GM19351 (cell line): ENCODE results near the gene SLC16A4.
"Not testable (repeated sequence)": the region's sequence is repeated elsewhere in the genome, so short reads cannot be mapped to it uniquely, and the experiment has no call there.

ENCODE experiments used
- ATAC-seq: cut with Tn5 transposase; IDR thresholded peaks from one replicate; pipeline ENCODE4 v1.9.1; 2021; ENCODE audit warnings: mild to moderate bottlenecking, moderate library complexity; ENCODE audit not compliant: unreplicated experiment

The SLC16A4 gene

DNA sequence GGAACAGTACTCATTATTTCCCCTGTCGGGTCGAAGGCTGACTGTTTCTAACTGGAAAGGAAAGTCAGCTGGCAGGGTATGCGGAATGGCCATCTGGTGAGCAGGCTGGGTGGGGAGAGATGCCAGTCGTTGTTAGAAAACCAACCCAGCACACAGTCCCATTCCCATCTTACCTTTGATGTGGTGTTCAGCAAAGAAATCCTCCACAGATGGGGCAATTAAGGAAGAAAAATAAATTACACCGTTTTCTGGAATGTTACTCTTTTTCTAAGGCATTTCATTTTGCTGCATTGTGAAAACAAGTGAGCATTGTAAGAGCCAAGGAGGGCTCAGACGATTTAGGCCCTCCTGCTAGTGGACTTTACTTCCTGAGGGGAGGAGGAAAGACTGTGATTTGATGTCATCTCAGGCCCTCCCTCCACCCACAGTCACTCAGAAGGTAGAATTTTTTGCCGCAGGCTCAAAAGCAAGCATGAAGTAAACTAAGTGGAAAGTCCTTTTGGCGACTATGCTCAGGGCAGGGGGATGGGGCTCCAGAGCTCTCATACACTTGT is at the start of gene SLC16A4:
SLC16A4 (minus strand) TSS at position 335 of the 554 bp plus-strand sequence. CDS start 1,703 bp downstream, outside the sequence.
- ATAC-seq = no peak

DNA sequence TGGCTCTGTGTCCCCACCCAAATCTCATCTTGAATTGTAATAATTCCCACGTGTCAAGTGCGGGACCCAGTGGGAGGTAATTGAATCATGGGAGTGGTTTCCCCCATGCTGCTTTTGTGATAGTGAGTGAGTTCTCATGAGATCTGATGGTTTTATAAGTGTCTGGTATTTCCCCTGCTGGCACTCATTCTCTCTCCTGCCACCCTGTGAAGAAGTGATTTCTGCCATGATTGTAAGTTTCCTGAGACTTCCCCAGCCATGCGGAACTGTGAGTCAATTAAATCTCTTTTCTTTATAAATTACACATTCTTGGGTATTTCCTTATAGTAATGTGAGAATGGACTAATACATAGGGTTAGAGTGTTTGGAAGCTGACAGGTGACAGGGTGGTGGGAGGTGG is 49.0 kb upstream of the SLC16A4 start:
- not testable (repeated sequence) for ATAC-seq

DNA sequence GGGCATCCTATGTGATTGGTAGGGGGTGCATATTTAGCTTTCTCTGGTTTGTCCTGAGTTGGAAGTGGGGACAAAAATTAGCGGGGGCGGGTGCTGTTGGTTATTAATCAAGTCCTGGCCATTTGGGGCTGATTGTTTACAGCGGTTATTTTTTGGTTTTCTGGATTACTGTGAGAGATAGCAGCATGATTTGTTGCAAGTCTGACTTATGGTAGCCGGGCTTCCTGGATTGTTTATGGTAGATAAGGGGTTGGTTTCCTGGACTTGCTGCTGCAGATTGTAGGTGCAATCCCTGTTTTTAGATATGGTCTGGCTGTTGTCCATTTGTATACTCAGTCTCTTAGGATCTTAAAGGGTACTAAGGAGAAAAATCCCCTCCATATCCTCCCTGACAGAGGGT is 48.1 kb upstream of the SLC16A4 start:
- ATAC-seq = no peak

DNA sequence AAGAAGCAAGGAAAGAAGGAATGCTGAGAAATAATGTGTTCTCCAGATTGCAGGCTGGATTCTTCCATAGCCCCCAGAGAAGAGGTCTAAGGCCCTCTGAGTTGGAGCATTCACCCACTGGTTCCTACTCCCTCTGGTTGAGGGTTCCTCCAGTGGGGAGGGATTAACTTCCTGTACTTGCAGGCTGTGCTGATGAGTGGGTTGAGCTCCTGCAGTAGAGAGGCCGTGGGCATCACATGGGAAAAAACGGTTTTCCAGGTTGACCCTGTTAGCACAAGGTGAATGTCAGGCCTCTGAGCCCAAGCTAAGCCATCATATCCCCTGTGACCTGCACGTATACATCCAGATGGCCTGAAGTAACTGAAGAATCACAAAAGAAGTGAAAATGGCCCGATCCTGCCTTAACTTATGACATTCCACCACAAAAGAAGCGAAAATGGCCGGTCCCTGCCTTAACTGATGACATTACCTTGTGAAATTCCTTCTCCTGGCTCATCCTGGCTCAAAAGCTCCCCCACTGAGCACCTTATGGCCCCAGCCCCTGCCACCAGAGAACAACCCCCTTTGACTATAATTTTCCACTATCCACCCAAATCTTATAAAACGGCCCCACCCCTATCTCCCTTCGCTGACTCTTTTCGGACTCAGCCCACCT is 46.9 kb upstream of the SLC16A4 start:
- not testable (repeated sequence) for ATAC-seq

DNA sequence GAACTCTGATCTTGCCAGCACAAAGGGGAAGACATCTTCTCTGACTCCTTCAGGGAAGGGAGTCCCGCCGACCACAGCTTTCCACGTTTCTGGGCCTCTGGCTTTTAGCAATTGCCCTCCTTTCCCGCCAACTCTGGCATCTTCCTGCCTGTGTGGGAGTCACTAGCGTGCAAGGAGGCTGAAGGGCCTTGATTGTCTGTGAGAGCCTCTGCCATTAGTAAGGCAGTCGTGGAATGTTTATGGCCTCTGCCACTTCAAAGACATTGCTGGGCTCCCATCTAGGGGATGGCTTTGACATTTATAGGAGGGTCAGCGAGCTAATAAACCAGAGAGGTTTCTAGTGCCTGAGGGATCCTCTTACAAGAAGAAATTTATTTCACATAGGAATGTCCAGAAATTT is 45.8 kb upstream of the SLC16A4 start:
- no peak for ATAC-seq

DNA sequence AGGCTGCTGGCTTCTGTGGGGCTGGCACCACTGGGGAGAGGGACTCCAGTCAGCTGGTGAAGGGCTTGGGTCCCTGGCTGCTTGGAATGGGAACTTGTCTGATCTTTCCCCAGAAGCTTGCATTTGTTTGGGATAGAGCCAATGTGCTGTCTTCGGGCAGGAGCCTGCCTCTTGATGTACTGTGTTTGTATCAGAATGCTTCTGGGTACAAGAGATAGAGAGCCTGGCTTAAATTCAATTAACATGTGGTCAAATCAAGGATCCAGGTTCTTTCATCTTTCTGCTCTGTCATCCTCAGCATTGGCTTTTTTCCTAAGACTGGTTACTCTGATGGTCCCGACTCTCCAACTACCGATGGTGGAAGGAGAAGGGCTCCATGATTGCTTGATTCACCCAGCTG is 44.1 kb upstream of the SLC16A4 start:
- ATAC-seq = no peak

DNA sequence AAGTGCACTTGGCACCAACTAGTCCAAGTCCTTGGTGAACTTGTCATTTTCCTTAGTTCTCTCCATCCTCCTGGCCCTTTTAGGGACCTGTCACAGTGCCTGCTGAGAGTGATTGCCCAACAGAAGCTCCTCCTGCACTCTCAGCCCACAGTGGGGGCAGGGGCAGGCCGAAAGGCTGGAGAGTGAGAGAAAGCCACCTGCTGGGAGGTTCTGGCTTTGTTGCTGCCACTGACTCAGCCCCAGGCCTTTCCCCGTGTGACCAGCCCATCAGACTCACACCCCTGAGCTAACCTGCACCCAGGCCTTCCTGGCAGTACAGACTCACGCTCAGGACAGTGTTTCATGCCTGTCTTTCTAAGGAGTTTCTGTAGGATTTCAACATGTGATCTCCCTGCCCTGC is 43.0 kb upstream of the SLC16A4 start:
- ATAC-seq = no peak

DNA sequence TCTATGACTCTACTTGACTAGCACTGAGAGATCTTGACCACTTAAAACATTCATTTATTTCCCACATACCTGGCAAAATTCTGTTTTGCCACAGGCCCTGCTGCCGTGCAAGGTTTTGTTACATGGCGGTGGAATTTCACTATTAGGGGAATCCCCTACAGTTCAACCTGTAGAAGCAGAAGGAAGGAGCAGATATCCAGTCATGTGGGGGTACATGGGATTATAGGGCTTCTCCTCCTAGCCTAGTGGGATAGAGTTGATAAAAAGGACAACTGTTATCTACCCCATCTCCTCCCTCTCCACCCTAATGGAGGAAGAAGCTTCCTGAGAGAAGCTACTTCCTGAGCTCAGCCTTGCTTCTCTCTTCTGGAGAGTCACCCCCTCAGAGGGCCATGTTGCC is 42.4 kb upstream of the SLC16A4 start:
- ATAC-seq = no peak

DNA sequence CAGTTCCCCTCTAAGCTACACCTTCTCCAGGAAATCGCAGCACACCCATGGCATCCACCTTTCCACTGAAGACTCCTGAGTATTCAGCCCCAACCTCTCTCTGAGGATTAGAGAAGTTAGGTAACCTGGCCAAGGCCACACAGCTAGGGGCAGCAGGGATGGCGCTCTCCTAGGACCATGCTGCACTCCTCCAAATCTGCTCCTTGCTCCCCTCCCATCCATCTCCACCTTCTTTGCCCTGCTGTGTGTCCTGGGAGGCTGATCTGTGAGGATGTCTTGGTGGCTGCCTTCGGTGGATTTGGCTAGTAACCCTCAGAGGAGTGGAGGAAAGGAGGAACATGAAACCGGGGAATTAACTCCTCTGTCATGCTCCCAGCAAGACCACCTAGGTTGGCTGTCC is 40.1 kb upstream of the SLC16A4 start:
- ATAC-seq = no peak

DNA sequence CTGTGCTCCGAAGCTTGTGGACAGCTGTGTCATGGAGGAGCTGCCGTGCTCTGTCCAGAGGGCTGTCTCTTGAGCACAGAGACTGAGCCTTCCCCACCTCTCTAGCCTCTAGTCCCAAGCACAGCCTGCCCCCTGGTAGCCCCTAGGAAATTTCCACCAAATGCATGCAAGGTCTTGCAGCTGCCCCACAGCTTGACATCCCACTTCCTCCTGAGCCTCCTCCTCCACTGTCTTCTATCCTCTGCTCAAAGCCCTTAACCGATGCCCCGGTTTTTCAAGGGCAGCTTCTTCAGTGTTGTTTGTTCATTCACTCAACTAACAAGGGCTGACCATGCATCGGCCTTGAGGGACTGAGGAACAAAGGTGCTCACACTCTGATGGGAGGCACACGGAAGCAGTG is 39.5 kb upstream of the SLC16A4 start:
- ATAC-seq = no peak

DNA sequence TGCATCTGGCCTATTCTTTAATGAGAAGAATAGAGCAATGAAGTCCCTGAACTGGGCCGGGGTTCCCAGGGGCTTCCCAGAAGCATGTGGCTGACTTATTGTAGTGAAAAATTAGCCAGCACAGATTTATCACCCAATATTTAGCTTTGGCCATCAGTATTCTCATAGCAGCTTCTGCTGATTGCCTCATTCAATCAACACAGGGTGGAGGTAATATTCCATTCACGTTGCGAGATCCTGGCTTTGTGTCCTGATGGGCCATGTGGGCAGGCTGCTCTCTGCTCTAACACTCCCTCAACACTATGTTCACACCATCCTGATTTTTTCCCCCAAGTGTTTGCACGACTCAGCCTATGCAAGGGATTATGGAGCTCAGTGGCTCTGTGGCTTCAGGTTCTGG is 38.1 kb upstream of the SLC16A4 start:
- no peak for ATAC-seq

DNA sequence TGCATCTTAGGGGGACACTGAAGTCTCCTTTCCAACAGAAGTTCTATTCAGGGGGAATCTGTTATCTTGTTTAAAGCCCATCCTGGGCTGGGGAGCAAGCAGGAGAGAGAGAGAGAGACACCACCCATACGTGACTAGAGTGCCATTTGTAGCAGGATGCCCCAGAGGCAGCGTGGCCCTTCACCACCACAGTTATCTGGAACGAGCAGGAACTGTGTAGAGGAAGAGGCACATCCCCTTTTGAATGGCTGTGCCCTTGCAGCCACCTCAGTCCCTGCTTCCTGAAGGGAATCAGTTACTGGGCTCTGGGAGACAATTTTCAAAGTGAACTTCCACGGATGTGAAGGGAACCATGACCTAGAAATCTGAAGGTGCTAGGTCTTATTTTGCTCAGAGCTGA is 36.0 kb upstream of the SLC16A4 start:
- no peak for ATAC-seq

DNA sequence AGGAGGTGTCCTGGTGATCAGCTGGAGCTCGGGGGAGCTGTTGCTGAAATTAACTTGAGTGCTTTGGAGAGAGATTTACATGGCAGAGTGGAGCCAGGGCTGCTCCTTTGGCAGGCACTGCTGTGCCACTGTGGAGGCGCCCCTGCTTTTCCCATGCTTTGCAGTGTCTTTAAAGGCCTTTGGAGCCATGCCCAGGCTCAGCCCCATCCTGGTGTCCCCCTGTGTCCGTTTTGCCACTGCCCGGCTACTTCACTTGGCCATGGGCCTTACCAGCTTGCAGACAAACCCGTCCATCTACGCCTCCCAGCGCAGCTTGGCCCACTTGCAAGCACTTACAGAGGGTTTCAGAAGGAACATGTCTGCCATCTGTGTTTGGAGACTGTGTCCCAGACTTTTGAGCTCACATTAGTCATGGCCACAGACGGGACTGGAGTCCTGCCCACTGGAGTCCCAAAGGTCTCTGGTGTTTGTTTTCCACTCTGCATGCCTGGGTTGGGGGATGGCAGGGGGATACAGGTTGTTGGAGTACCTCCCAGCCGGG is 34.9 kb upstream of the SLC16A4 start:
- ATAC-seq = no peak

DNA sequence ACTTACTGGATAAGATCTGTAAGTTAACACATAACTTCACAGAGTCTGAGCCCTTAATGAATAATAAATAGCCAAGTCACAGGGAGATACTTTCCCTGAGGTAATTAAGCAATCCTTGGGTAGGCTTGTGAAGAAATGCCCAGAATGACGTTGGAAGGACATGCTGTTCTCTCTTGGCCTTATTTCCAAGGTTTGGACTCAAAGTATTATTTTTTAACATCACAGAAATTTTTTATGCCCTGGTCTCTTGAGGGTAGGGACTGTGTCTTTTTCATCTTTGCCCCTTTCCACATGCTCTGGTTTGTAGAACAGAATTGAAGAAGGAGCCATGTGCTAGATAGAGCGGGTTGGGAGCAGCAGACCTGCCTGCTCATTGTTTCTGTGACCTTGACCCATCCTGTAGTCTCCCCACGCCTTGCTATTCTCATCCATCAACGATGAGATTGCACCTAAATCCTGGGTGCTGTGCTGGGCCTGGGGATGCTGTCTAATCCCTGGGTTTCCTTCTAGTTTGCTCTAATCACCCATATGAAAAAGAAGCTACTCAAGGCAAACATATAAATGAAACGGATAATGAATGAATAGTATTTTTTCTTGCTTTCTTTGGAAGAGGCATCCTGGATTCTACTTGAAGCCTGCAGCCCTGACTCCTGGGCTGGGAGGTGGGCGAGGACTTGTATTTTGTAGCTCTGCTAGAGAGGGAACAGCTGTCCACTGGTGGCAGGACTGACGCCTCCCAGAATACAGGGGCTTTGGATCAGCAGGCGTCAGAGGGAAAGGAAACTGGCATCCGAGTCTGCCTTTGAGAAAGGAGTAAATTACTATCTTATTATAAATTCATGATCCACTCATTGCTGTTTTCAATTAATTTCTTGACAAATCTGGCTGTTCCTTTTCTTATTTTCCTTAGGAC is 34.1 kb upstream of the SLC16A4 start:
- no peak for ATAC-seq

DNA sequence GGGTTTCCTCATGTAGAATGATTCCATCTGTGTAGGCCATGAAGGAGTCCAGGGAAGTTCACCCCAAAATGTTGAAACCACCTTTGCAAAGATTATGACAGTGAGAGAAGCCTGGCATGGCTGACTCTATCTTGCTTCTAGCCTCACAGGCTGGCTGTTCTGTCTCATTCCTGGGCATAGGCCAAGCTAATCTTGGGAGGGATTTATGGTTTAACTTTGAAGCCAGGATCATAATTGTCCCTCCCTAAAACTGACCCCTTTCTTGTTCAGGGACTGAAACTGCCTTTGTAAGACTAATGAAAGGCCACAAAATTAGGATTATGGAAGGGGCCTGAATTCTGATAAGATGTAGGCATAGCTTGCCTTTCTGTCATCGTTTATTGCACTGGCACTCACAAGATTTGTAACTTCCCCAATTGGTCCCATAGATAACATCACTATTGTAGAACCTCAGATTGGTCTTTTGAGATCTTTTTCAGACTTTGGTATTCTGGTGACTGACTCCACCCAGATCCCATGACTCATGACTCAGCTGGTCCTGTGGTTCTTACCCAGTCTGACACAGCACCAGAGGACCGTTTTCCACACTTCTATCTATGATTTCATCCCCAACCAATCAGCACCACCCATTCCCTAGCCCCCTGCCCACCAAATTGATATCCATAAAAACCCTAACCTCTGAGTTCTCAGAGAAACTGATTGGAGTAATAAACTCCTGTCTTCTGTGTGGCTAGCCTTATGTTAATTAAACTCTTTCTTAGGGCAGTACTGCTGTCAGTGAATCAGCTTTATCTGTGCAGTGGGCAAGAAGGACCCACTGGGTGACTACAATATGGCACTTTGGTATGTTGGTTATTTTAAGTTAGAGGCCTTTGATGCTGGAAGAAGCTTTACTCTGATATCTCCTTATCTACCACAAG is 30.3 kb upstream of the SLC16A4 start:
- no peak for ATAC-seq

DNA sequence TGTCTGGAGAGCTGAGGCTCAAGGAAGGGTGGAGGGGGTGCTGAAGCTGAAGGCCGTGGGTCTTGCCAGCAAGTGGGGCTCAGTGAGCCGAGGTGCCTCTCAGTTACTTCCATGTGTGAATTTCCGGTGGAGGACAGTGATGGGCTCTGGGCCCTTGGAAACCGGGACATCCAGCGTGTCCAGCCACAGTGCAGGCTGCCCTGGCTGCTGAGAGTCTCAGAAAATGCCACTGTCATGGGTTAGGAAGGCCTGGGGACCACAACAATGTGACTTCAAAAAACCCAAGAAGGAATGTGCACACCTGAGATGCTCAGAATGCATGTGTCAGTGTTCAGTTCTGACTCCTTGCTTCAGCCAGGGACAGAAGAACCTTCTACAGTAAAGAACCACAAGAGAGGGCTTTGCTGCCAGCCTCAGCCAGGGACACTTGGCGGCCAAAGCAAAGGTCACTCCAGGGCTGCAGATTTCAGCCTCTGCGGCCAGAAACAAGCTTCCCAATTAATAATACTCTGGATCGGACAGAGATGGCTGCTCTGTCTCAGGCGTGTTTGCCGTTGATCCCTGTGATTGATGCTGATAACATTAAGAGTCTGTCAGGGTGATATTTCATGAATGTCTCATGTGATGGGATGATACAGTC is 29.3 kb upstream of the SLC16A4 start:
- ATAC-seq = no peak

DNA sequence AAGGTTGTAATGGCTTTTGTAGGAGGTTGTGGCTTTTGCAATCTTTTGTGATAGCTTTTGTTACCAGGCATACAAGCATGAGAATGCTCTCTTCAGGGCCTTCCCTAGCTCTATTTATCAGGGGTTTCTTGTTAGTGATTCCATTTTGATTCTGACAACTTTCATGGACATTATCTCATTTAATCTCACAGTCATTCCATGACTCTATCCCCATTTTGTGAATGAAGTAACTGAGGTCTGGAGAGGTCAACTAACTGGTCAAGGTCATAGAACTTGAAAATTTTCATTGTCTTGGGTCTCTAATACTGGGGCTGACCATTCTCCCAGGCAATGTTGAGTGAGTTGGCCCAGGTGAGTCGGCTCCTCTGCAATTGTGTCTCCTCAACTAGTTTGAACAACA is 27.9 kb upstream of the SLC16A4 start:
- ATAC-seq = no peak

DNA sequence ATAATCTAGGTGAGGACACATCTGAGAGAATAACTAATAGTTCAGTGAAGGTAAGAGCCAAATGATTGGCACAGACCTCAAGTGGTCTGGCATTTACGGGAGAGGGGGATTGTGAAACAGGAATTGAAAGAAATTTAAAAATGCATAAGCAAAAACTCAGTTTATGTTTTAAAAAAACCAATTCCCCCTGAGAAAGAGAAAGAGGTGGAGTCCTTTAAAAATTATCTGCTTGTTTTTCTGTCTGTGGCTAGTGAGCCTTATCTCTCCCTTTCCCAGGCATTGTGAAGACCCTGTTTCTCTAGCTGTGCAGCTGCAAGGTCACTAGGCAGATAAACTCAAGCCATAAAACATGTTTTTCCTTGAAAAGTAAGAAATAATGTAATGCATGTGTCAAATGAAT is 22.2 kb upstream of the SLC16A4 start:
- not testable (repeated sequence) for ATAC-seq

DNA sequence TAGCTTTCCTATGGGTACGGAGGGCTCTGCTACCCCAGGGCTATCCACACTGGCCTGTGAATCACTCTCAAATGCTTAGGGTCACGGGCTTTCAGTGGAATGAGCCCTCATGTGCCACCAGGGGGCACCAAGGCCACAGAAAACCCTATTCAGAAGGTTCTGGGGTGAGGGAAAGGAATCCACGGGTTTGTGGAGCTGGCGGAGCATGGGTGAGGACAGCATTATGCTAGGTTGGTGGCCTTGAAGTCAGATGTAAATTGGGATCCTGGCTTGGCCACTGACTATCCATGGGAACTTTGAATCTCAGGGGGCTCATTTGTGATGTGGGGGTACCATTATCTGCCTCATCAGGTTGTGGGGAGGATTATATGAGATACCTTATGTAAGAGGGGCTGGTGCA is 21.8 kb upstream of the SLC16A4 start:
- no peak for ATAC-seq

DNA sequence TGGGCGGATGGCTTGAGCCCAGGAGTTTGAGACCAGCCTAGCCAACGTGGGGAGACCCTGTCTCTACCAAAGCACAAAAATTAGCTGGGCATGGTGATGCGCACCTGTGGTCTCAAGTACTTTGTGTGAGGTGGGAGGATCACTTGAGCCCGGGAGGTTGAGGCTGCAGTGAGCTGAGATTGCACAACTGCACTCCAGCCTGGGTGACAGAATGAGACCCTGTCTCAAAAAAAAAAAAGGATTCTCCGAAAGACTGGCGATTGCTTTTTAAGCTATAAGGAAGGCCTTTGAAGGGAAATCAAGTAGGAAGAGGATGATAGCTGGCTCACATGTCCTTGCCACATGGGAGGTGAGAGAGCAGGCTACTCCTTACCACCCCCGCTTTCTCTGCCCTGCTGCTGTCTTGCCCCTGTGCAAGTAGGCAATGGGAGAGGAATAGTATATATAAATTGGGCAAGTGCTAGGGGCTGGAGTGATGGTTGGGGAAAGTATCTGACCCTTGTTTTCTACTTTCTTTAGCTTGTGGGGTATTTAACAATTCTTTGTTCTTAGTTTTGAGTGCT is 20.4 kb upstream of the SLC16A4 start:
- no peak for ATAC-seq
